Measurements from ENCODE around the gene MLLT6. TPM values are rescaled to one million over a fixed set of nuclear protein-coding genes. Genes with fewer than 3 reads are reported as not detected.

The MLLT6 gene
- total RNA-seq, 1 experiment from 2014 or later, result 72.5 TPM

- Histone ChIP-seq H3K4me1 (peaks cover 41% of the 10 kb centered on the region), H3K9me3 (no peaks in the 10 kb centered on the region), H3K27me3 (replicated peaks; ENCODE audit: control insufficient read depth, insufficient read depth, low read length) (no peaks in the 10 kb centered on the region), H3K4me3 (ENCODE audit: low read depth, low read length) (peak overlapping the region; percentile 90), H3K36me3 (ENCODE audit: control insufficient read depth, insufficient read depth, low read length) (no peaks in the 10 kb centered on the region)
- DNase-seq, result no peak
- POLR2A ChIA-PET, result no interaction called here
- H3K27me3 Mint-ChIP-seq (ENCODE audit: insufficient read depth, unreplicated experiment), result peaks cover 3% of the 10 kb centered on the region
- H3K4me1 Mint-ChIP-seq (ENCODE audit: low read depth, unreplicated experiment), result peaks cover 33% of the 10 kb centered on the region
- peak overlapping the region; percentile 71 for H3K4me3 Mint-ChIP-seq (ENCODE audit: unreplicated experiment)
- H3K9me3 Mint-ChIP-seq (ENCODE audit: unreplicated experiment), result no peaks in the 10 kb centered on the region
- H3K36me3 Mint-ChIP-seq (ENCODE audit: insufficient read depth, unreplicated experiment), result peaks cover 11% of the 10 kb centered on the region
- no peak for TF ChIP-seq CTCF (IDR thresholded peaks at IDR 0.05; ENCODE audit: insufficient read depth in 1 of 2, low read depth in 1 of 2, low read length in 1 of 2, severe bottlenecking in 1 of 2, unreplicated experiment in 1 of 2)
- no peak overlapping the region for H3K27ac Mint-ChIP-seq (ENCODE audit: unreplicated experiment)
- BruUV-seq (replicated peaks), result no TSS peak
- CTCF ChIA-PET, result interaction anchor here (1.1 kb wide), 1 partner anchor 116 kb away, joined by 5 read pairs; no protein-coding TSS in a partner anchor
- intact Hi-C loops (cut with micrococcal nuclease; ENCODE audit: unreplicated experiment), result no loop called here
Observed at GRCh38 chr17:38673707-38674013, 31.4 kb upstream of the MLLT6 start.

DNA sequence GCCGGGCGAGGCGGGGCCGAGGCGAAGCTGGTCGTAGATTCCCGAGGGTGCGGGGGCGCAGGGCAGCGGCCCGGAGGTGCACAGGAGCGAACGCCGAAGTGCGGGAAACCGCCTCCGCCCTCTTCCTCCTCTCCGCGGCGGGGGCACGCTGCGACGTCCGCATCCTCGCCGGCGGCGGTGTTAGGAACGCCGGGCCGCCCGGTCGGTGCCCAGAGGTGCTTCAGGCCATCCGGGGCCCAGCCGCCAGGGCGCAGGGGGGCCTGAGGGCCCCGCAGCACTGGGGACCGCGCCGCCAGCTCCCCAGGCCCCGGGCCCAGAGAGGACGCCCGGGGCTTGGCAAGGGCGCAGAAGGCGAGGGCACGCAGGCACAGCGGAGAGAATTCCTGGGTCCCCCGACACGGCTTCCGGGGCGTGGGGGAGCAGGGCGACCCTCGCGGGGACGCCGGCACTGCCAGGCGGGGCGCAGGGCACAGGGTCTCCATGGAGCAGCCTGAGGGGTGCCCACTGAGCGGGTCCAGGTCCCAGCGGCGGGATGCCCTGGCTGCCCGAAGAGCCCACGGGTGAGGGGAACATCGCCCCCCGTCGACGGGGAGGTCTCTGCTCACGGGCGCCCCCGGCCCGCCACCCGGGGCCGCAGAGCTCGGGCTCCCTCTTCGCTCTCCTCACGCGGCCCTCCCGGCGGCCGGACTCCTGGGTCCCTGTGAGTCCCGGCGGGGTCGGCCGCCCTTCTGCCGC is 30.9 kb upstream of the MLLT6 start:
- H3K27me3 ChIP-seq (replicated peaks; ENCODE audit: control insufficient read depth, insufficient read depth, low read length), result no peaks in the 10 kb centered on the region
- no peaks in the 10 kb centered on the region for H3K36me3 ChIP-seq (ENCODE audit: control insufficient read depth, insufficient read depth, low read length)
- no TSS peak for BruUV-seq (replicated peaks)
- Mint-ChIP-seq H3K27ac (ENCODE audit: unreplicated experiment) (peak overlapping the region; percentile 10), H3K27me3 (ENCODE audit: insufficient read depth, unreplicated experiment) (no peaks in the 10 kb centered on the region), H3K36me3 (ENCODE audit: insufficient read depth, unreplicated experiment) (peaks cover 11% of the 10 kb centered on the region), H3K4me1 (ENCODE audit: low read depth, unreplicated experiment) (peaks cover 29% of the 10 kb centered on the region), H3K4me3 (ENCODE audit: unreplicated experiment) (peak overlapping the region; percentile 71), H3K9me3 (ENCODE audit: unreplicated experiment) (no peaks in the 10 kb centered on the region)
- peak; percentile 18 to 54 for TF ChIP-seq CTCF (IDR thresholded peaks at IDR 0.05; ENCODE audit: insufficient read depth in 1 of 2, low read depth in 1 of 2, low read length in 1 of 2, severe bottlenecking in 1 of 2, unreplicated experiment in 1 of 2)
- peak overlapping the region; percentile 90 for H3K4me3 ChIP-seq (ENCODE audit: low read depth, low read length)
- CTCF ChIA-PET, result interaction anchor here (0.6 to 1.1 kb wide), 3 partner anchors 17 to 116 kb away, joined by 3 to 5 read pairs (median 5); no protein-coding TSS in a partner anchor
- POLR2A ChIA-PET, result interaction anchor here (0.5 to 0.7 kb wide), 2 partner anchors 17 to 160 kb away, joined by 6 to 7 read pairs; no protein-coding TSS in a partner anchor
- DNase-seq, result peak in 1 of 2 experiments; percentile 64
- no peaks in the 10 kb centered on the region for H3K9me3 ChIP-seq
- peaks cover 41% of the 10 kb centered on the region for H3K4me1 ChIP-seq
- intact Hi-C loops (cut with micrococcal nuclease; ENCODE audit: unreplicated experiment), result no loop called here

GRCh38 chr17:38674749-38675615 is 30.1 kb upstream of the MLLT6 start, which contains the start of gene EPOP:
EPOP (minus strand) TSS chr17:38674957; CDS start chr17:38674495, 462 bp downstream.
- peak within 1 kb of the TSS; percentile 90 for H3K4me3 ChIP-seq (ENCODE audit: low read depth, low read length)
- H3K9me3 ChIP-seq, result no peaks in the 10 kb centered on the region
- intact Hi-C loops (cut with micrococcal nuclease; ENCODE audit: unreplicated experiment), result no loop called here
- H3K4me1 Mint-ChIP-seq (ENCODE audit: low read depth, unreplicated experiment), result peaks cover 25% of the 10 kb centered on the region
- ChIA-PET POLR2A (interaction anchor here (0.5 to 0.7 kb wide), 2 partner anchors 18 to 161 kb away, joined by 6 to 7 read pairs; no protein-coding TSS in a partner anchor), CTCF (interaction anchor here (0.6 to 2.8 kb wide), 4 partner anchors 16 to 117 kb away, joined by 3 to 19 read pairs (median 4); no protein-coding TSS in a partner anchor)
- H3K4me3 Mint-ChIP-seq (ENCODE audit: unreplicated experiment), result peak within 1 kb of the TSS; percentile 71
- H3K4me1 ChIP-seq, result peaks cover 41% of the 10 kb centered on the region
- H3K27ac Mint-ChIP-seq (ENCODE audit: unreplicated experiment), result peak within 1 kb of the TSS; percentile 98
- H3K36me3 ChIP-seq (ENCODE audit: control insufficient read depth, insufficient read depth, low read length), result no peaks in the 10 kb centered on the region
- no peak for TF ChIP-seq CTCF (IDR thresholded peaks at IDR 0.05; ENCODE audit: insufficient read depth in 1 of 2, low read depth in 1 of 2, low read length in 1 of 2, severe bottlenecking in 1 of 2, unreplicated experiment in 1 of 2)
- no peaks in the 10 kb centered on the region for H3K9me3 Mint-ChIP-seq (ENCODE audit: unreplicated experiment)
- DNase-seq, result peak; percentile 93 to 96
- no peaks in the 10 kb centered on the region for H3K27me3 Mint-ChIP-seq (ENCODE audit: insufficient read depth, unreplicated experiment)
- TSS peak; percentile 96 for BruUV-seq (replicated peaks)
- H3K27me3 ChIP-seq (replicated peaks; ENCODE audit: control insufficient read depth, insufficient read depth, low read length), result no peaks in the 10 kb centered on the region
- peaks cover 11% of the 10 kb centered on the region for H3K36me3 Mint-ChIP-seq (ENCODE audit: insufficient read depth, unreplicated experiment)

Measured in Caco-2 (cell line).